AG20443 (cell line): Measurements from ENCODE around the gene WDR35.
A peak's percentile ranks its signal among the peaks of the same experiment; 100 is the strongest.

Experiments used
- DNase-seq: peaks from one replicate; pipeline ENCODE4 v3.0.0; 2012; ENCODE audit warnings: low spot score, mixed read lengths

Gene WDR35

DNA sequence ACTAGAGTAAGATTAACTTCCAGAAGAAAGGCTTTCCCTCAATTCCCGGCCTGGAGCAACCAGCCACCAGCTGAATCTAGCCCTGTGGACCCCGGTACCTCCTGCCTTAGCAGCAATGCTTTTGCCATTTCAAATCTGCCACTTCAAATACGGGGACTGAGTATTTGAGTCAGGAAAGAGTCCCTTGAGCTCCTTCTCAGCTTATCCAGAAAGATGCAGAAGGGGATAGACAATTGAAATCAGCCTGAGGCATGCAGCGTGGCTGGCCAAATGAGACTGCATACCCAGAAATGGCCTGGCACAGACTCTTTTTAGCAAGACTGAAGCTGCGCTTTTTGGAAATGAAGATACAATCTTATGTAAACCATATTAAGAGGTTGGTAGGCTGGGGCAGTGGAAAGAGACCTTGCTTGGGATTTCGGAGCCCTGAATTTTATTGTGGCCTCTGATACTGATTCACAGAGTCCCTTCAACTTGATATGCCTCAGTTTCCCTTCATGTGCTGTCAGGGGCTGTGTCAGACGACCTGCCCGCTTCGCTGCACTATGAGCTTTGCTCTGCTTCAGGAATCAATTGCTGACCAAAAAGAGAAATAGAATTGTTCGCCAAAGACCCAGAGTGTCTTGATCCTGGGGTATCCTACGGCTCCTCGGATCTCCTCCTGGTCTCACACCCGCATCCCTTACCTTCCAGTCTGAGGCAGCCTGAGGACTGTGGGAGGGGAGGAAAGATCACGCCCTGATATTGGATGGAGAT is 21.5 kb upstream of the WDR35 start:
- no peak for DNase-seq

DNA sequence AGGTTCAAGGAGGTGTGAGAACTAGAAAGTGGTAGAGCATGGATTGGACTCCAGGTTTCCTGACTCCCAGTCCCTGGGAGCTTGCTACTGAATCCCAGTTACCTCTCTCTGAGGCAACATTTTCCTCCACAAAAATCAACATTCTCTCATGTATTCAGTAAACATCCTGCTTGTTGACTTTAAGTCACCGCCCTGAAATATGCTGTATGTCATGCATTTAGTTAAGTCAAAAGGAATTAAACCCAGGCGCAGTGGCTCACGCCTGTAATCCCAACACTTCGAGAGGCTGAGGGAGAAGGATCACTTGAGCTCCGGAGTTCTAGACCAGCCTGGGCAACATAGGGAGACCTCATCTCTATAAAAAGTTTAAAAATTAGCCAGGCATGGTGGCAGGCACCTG is 18.8 kb upstream of the WDR35 start:
- no peak for DNase-seq

DNA sequence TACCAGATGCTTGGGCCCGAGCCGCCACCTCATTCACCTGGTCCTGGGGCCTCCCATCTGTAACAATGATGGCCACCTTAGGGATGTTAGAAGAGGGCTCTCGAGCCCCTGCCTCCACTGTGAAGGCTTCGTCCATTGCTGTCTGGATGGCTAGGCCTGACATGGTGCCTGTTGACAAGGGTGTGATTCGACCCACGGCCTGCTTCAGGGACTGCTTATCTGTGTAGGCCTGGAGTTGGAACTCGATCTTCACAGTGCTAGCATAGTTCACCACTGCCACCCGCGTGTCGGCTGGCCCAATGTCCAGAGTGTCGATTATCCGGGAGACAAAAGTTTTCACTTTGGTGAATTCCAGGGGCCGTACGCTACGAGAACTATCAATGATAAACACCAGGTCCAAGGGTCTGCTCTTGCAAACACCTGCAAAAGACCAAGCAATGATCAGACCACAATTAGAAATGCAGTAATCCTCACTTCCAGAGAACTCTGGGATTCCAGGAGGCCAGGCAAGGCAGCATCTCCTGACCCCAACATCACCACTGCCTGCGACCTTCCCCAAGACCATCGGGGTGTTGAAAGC is 16.1 kb upstream of the WDR35 start:
- no peak for DNase-seq

DNA sequence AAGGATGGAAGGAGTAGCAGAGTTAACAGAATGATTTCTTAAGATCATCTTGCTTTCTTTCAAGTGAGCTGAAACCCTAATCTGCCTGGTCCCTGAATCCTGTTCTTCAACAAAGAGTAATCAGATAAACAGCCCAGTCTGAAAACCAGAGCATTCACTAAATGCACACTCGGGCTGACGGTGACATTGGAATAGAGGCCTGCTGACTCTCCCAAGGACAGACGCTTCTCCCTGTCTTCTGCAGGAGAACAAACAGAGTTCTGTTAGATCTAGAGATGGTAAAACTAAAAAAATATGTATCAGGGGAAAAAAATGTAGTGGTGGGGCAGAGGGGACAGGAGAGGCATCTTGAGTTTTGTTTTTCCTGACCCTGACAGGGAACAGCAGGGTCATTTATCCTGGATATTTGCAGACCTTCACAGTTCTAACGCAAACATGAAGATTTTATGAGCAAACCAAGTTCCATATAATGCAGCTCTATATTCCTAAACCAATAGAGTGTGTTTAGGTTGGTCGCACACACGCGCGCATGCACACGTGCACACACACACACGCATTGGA is 15.2 kb upstream of the WDR35 start:
- no peak for DNase-seq

DNA sequence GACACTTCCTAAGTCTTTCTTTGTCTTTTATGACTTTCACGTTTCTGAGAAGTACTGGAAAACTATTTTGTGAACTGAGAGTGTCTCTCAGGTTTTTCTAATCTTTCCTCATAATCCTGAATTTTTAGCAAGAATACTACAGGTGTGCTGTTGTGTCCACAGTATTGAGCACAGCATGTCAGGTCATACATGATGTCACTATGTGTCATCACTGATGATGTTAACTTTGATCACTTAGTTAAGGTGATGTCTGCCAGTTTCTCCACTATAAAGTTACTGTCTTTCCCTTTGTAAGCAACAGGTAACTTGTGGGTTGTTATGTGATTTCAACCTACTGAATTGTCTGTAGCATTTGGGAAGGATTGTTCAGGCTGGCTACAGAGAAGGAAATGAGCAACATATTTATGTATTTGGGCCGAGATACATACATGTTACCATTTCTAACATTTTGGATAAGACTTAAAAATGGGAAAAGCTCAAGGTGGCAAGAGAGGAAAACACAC is 11.5 kb upstream of the WDR35 start:
- no peak for DNase-seq

GRCh38 chr2:19993731-19994130 is 3.8 kb upstream of the WDR35 start:
- no peak for DNase-seq

GRCh38 chr2:19991895-19992294 is 2.0 kb upstream of the WDR35 start:
- no peak for DNase-seq

DNA sequence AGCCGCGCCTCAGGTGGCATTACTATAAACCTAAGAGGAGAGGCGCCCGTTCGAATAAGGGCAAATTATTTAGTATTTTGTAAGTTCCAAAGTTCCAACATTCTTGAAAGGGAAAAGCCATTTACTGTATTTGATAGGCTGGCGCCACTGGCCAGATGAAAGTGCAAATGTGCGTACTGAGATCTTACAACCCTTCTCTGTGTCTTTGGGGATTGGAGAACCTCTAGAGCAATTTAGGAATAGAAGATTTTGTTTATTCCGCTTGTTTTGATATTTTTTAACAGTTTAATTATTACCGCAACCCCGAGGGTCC is 467 bp upstream of the WDR35 start:
- DNase-seq, result no peak

- no peak for DNase-seq
These were observed 601 bp downstream of the WDR35 start for GRCh38 chr2:19989342-19989666.

GRCh38 chr2:19988600-19988999 is 1.3 kb downstream of the WDR35 start:
- no peak for DNase-seq

GRCh38 chr2:19987936-19988335 is 2.0 kb downstream of the WDR35 start:
- DNase-seq, result no peak

GRCh38 chr2:19982268-19982667 is 7.6 kb downstream of the WDR35 start:
- DNase-seq, result no peak

GRCh38 chr2:19979932-19980331 is 10.0 kb downstream of the WDR35 start:
- no peak for DNase-seq

DNA sequence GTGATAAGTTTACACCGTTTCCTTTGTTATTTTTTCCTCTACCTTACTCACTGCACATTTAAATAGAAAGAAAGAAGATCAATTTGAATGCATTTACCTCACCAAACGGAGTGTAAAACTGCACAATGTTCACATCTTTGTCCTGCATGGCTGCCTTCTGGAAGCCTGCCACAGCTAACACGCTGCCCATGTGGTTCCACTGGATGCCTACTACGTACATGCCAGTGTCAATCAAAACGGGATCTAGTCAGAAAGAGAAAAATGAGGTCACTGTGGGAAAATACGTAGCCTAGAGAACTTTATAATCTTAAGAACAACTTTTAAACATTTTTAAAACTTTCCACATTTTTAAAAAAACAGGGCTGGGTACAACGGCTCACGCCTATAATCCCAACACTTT is 16.4 kb downstream of the WDR35 start:
- DNase-seq, result no peak

DNA sequence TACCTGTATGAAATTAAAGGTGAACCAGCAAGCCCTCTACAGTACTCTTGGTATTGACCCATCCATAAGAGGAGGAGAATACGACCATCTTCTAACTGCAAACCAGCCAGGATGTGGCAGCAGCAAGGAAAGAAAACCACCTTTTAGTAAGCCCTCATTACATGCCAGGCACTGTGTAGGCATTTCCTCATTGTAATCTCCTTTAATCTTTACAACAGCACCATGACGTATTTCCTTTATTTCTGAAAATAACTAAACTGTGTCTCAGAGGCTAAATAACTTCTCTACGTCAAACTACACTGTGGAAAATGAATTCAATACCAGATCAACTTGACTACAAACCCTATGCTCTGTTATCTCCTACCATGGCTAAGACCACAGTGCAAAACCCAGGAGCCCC is 18.2 kb downstream of the WDR35 start:
- no peak for DNase-seq

DNA sequence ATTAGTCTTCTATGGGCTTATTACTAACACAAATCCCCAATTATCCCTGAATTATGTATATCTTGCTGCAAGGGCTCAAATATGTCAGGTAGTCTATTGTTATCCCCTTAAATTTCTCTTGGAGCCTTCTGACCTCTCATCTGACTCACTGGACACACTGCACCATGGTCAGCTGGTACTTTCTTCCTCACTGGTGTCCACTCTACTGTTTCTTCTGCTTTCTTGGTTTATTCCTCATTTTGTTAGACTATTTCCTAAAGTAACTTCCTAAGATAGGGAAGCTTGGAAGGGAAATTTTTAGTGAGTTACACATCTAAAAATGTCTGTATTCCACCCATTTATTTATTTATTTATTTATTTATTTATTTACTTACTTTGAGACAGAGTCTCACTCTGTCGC is 26.5 kb downstream of the WDR35 start:
- DNase-seq, result no peak

GRCh38 chr2:19955544-19956422 is 34.1 kb downstream of the WDR35 start:
- peak; percentile 86 for DNase-seq

GRCh38 chr2:19949071-19949470 is 40.8 kb downstream of the WDR35 start:
- peak; percentile 49 for DNase-seq

- no peak for DNase-seq
These were observed 42.5 kb downstream of the WDR35 start for GRCh38 chr2:19947184-19947940.

DNA sequence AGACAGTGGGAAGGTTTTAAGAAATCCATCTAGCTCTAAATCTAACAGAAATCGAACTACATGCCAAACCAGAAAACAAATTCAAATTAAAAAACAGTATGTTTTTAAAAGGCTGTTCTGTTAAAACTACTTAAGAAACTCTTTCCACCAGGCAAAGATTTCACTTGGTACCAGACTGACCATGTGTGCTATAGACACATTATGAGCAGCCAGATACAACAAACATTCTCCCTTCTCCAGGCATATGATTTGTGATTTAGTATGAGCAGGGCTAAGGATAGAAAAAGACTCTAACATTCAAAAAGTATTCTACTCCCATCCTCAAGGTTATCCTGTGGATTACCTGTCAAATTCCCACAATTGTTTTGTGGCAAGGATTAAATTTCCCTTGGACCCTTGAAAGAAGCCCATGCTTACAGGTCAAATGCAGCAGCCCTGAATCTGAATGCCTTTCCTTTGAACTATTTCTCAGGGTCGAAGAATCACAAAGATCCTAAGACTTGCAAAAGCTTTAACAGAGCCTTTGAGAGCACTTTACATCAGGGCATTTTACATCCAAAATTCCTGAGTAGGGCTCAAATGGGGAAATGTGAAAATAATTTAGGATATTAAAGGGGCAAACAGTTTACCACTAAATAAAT is 45.6 kb downstream of the WDR35 start:
- no peak for DNase-seq

DNA sequence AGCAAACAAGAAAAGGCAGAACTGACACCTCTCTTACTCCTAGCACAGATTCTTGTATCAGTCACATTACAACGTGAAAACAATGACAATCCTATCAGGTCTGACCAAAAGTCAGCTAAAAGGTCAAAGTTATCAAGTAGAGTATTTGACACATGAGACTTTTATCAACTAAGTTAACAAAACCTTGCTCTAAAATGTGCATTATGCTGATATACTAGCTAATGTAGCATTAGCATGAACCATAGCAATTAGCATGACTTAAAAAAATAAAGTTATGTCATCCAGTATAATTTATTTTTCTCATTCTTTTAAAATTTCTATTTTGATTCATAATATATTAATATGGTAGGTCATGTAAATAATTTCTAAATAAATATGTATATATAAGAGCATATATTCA is 46.7 kb downstream of the WDR35 start:
- DNase-seq, result no peak

DNA sequence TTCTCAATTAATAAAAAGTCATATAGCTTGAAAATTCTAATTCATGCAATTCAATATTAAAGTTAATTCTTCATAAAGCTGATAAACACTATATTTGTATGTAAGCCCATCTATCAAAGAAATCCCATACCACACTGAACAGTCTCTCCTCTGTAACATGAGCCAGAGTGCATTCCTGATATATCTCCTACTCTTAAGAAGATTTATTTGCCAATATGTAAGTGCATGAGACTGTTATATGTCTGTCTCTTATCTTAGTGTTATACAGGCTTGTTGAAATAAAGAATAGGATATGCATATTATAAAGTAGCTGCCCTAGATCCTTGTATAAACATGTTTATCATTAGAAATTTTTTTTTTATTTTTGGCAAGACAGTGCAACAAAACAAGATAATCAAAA is 47.7 kb downstream of the WDR35 start:
- no peak for DNase-seq
